OCI-LY3 (cell line): Measurements from ENCODE around the gene LRRC55.

Experiments
- H2AFZ ChIP-seq: fragments of 200-600, 300-600 bp; shearing (Covaris generic); 2 replicates; pipeline ENCODE4 v1.6.0; 2014; ENCODE audit warnings: antibody characterized with exemption, low read depth, low read length
- H3K27ac ChIP-seq: fragments of 200-600, 300-600 bp; sonication (generic); 2 replicates; pipeline ENCODE4 v1.5.1; 2014; ENCODE audit warnings: mild to moderate bottlenecking, low read length, moderate library complexity, mixed read lengths
- H3K27me3 ChIP-seq: fragments of 200-600, 300-600 bp; sonication (generic); 2 replicates; pipeline ENCODE4 v1.6.1; 2014; ENCODE audit warnings: low read depth, low read length, mixed read lengths
- H3K36me3 ChIP-seq: fragments of 200-600, 300-600 bp; sonication (generic); replicated peaks from 2 replicates; pipeline ENCODE3; 2014; ENCODE audit warnings: low read depth, low read length, mixed read lengths
- H3K4me1 ChIP-seq: fragments of 300-600, 200-600 bp; sonication (generic); 2 replicates; pipeline ENCODE4 v1.6.1; 2014; ENCODE audit warnings: low read length, mixed read lengths
- H3K4me2 ChIP-seq: fragments of 200-600, 300-600 bp; sonication (generic); 2 replicates; pipeline ENCODE4 v1.6.1; 2014; ENCODE audit warnings: low read length, mixed read lengths
- H3K4me3 ChIP-seq: fragments of 300-600, 200-600 bp; sonication (generic); 2 replicates; pipeline ENCODE4 v1.5.1; 2014; ENCODE audit warnings: antibody characterized with exemption, mild to moderate bottlenecking, low read length, moderate library complexity
- H3K79me2 ChIP-seq: fragments of 300-600, 200-600 bp; shearing (Covaris generic); 2 replicates; pipeline ENCODE4 v1.6.1; 2014; ENCODE audit warnings: mild to moderate bottlenecking, low read length, mixed read lengths
- H3K9ac ChIP-seq: fragments of 300-600, 200-600 bp; shearing (Covaris generic); 2 replicates; pipeline ENCODE4 v1.6.0; 2014; ENCODE audit warnings: mild to moderate bottlenecking, low read length, moderate library complexity
- H3K9me3 ChIP-seq: fragments of 200-600, 300-600 bp; shearing (Covaris generic); 2 replicates; pipeline ENCODE4 v1.6.1; 2014; ENCODE audit warnings: low read length, mixed read lengths; ENCODE audit not compliant: insufficient read depth
- H4K20me1 ChIP-seq: fragments of 200-600, 300-600 bp; sonication (generic); 2 replicates; pipeline ENCODE4 v1.6.1; 2016; ENCODE audit warnings: low read length, mixed read lengths; ENCODE audit not compliant: insufficient read depth
- EZH2phosphoT487 ChIP-seq: fragments of 200-600 bp; shearing (Covaris generic); IDR thresholded peaks from 2 replicates; pipeline ENCODE4 v1.6.1; 2018; ENCODE audit warnings: antibody characterized with exemption, mixed run types, low read depth
- TF ChIP-seq, protein P1 (sequence below): fragments of 200-600, 300-600 bp; sonication (generic); IDR thresholded peaks from 2 replicates; pipeline ENCODE4 v1.5.1; 2014; ENCODE audit warnings: antibody characterized with exemption, low read length, low read depth

Gene LRRC55

DNA sequence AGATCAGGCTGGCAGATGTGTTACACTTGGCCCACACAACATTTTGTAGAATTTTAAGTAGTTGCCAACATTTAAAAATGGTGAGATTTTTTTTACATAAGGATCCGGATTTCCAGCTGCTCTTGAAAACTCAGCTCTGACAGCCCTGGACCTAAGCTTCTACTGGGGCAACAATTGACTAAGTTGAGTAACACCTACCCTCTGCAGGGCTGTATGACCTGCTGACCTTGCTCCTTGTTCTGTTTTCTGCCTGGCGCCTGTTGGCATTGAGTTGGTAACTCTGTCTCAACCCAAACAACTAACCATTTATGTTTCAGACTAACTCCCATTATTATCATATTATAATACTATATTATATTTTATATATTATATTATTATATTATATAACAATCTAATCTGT lies 21.1 kb upstream of the LRRC55 start:
- H2AFZ ChIP-seq = no peak overlapping the region

GRCh38 chr11:57161351-57161750 lies 20.4 kb upstream of the LRRC55 start:
- H2AFZ ChIP-seq = no peak overlapping the region
- H3K27ac ChIP-seq = no peak overlapping the region
- H3K4me2 ChIP-seq = no peak overlapping the region
- no peaks in the 10 kb centered on the region for H3K79me2 ChIP-seq
- H3K9me3 ChIP-seq = no peaks in the 10 kb centered on the region
- H3K36me3 ChIP-seq = no peaks in the 10 kb centered on the region
- no peaks in the 10 kb centered on the region for H4K20me1 ChIP-seq
- no peak overlapping the region for H3K4me3 ChIP-seq
- TF ChIP-seq EZH2phosphoT487 = no peak
- TF ChIP-seq, protein P1, sequence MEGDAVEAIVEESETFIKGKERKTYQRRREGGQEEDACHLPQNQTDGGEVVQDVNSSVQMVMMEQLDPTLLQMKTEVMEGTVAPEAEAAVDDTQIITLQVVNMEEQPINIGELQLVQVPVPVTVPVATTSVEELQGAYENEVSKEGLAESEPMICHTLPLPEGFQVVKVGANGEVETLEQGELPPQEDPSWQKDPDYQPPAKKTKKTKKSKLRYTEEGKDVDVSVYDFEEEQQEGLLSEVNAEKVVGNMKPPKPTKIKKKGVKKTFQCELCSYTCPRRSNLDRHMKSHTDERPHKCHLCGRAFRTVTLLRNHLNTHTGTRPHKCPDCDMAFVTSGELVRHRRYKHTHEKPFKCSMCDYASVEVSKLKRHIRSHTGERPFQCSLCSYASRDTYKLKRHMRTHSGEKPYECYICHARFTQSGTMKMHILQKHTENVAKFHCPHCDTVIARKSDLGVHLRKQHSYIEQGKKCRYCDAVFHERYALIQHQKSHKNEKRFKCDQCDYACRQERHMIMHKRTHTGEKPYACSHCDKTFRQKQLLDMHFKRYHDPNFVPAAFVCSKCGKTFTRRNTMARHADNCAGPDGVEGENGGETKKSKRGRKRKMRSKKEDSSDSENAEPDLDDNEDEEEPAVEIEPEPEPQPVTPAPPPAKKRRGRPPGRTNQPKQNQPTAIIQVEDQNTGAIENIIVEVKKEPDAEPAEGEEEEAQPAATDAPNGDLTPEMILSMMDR = no peak
- H3K4me1 ChIP-seq = no peaks in the 10 kb centered on the region
- no peak overlapping the region for H3K9ac ChIP-seq
- peaks cover 73% of the 10 kb centered on the region for H3K27me3 ChIP-seq

More for the DNA sequence above, 21.1 kb upstream of the LRRC55 start:
- Histone ChIP-seq H3K36me3 (no peaks in the 10 kb centered on the region), H3K79me2 (no peaks in the 10 kb centered on the region), H3K9me3 (no peaks in the 10 kb centered on the region), H3K4me3 (no peak overlapping the region), H3K27me3 (peaks cover 68% of the 10 kb centered on the region), H3K27ac (no peak overlapping the region), H3K9ac (no peak overlapping the region), H3K4me2 (no peak overlapping the region), H3K4me1 (peaks cover 3% of the 10 kb centered on the region), H4K20me1 (no peaks in the 10 kb centered on the region)
- no peak for TF ChIP-seq EZH2phosphoT487
- TF ChIP-seq, protein P1 = no peak

- no peak for TF ChIP-seq EZH2phosphoT487
- TF ChIP-seq, protein P1 = no peak
- peaks cover 70% of the 10 kb centered on the region for H3K27me3 ChIP-seq
- H3K4me2 ChIP-seq = no peak overlapping the region
These were observed 19.4 kb upstream of the LRRC55 start for GRCh38 chr11:57162179-57162898.

GRCh38 chr11:57163160-57163868 lies 18.4 kb upstream of the LRRC55 start:
- Histone ChIP-seq H3K27ac (no peak overlapping the region), H3K4me3 (no peak overlapping the region), H3K27me3 (peaks cover 68% of the 10 kb centered on the region), H3K4me1 (no peaks in the 10 kb centered on the region), H3K9ac (no peak overlapping the region), H3K79me2 (no peaks in the 10 kb centered on the region), H3K4me2 (no peak overlapping the region), H4K20me1 (no peaks in the 10 kb centered on the region), H3K36me3 (no peaks in the 10 kb centered on the region), H3K9me3 (no peaks in the 10 kb centered on the region), H2AFZ (no peak overlapping the region)
- TF ChIP-seq, protein P1 = no peak
- TF ChIP-seq EZH2phosphoT487 = no peak

More at GRCh38 chr11:57162179-57162898, 19.4 kb upstream of the LRRC55 start:
- Histone ChIP-seq H3K9me3 (no peaks in the 10 kb centered on the region), H3K4me3 (no peak overlapping the region), H3K4me1 (no peaks in the 10 kb centered on the region), H2AFZ (no peak overlapping the region), H3K9ac (no peak overlapping the region), H3K36me3 (no peaks in the 10 kb centered on the region), H3K79me2 (no peaks in the 10 kb centered on the region), H4K20me1 (no peaks in the 10 kb centered on the region), H3K27ac (no peak overlapping the region)
